Neutrophil (primary cell): Measurements from ENCODE around the gene CCNL1.

Experiments used
- H3K27ac ChIP-seq: fragments of 200-600 bp; sonication (generic); 2 replicates; pipeline ENCODE4 v1.5.1; 2016; ENCODE audit warnings: mild to moderate bottlenecking, moderate library complexity
- H3K27me3 ChIP-seq: fragments of 200-600 bp; sonication (generic); 2 replicates; pipeline ENCODE4 v1.6.0; 2016; ENCODE audit warnings: mild to moderate bottlenecking
- H3K36me3 ChIP-seq: fragments of 200-600 bp; sonication (generic); 2 replicates; pipeline ENCODE4 v1.5.1; 2017
- H3K4me1 ChIP-seq, 2 experiments: fragments of 200-600 bp in 1 of 2; sonication (generic) in 1 of 2; 1 replicate in 1 of 2; 2 replicates in 1 of 2; pipeline versions ENCODE4 v1.5.1 to v1.6.1; 2013 to 2016; ENCODE audit warnings: low read depth in 1 of 2, low read length in 1 of 2, mild to moderate bottlenecking in 1 of 2, moderate library complexity in 1 of 2; ENCODE audit not compliant: control insufficient read depth in 1 of 2, insufficient read depth in 1 of 2
- H3K4me3 ChIP-seq, 2 experiments: fragments of 200-600 bp in 1 of 2; sonication (generic) in 1 of 2; 1 replicate in 1 of 2; 2 replicates in 1 of 2; pipeline ENCODE4 v1.5.1; 2013 to 2016; ENCODE audit warnings: low read depth in 1 of 2, low read length in 1 of 2, mild to moderate bottlenecking in 1 of 2, moderate library complexity in 1 of 2
- H3K9me3 ChIP-seq: fragments of 200-600 bp; sonication (generic); 2 replicates; pipeline ENCODE4 v1.5.1; 2016
- TF ChIP-seq, protein P1 (sequence below): fragments of 200-600 bp; sonication (generic); IDR thresholded peaks from 2 replicates; pipeline ENCODE4 v1.5.1; 2016; ENCODE audit warnings: antibody characterized with exemption

Gene CCNL1

DNA sequence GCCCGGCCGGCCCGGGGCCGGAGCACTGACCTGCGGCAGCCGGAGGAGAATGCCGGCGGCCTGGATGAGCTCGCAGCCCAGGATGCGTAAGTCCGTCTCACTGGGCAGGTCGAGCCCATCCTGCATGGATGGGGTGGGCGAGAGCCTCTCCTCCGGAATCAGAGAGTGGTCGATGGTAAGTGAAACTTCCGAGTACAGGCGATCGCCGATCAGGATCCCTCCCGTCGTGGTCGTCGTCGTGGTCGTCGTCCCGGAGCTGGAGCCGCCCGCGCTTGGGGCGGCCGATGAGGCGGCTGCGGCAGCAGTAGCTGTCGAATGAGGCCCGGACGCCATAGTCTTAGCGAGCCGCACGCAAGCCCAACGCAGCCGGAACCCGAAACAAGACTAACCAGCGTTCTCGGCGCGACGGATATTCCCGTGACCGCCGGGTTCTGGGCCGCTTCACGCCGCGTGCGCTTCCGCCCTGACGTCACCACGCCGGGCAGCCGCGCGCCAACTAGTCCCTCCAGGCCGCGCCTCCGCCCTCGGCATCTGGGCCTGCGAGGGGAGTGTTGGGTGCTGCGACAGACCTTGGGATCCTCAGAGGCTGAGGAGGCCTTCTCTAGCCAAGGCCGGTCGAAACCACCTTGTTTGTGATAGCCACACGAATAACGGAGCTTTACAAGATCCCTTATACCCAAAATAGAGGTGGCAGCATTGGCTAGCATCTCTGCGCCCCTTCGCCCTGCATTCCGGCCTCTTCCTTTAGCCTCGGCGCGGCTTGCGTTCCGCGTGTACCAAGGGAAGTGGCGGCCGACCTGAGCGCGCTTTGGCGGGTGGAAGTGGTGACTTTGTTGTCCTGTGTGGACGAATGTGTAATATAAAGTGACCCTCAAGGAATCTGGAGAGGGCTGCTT lies at the start of gene CCNL1:
TSS of gene CCNL1 (minus strand) at position 386 of the 896 bp plus-strand sequence. CDS start at position 333, 53 bp downstream.
- Histone ChIP-seq H3K4me3 (peak within 1 kb of the TSS; percentile 98), H3K27ac (peak within 1 kb of the TSS; percentile 99), H3K4me1 (peaks cover 60 to 67% of the 10 kb centered on the region in 2 experiments), H3K36me3 (peaks cover 39% of the 10 kb centered on the region), H3K9me3 (no peaks in the 10 kb centered on the region), H3K27me3 (no peaks in the 10 kb centered on the region)
- TF ChIP-seq, protein P1, sequence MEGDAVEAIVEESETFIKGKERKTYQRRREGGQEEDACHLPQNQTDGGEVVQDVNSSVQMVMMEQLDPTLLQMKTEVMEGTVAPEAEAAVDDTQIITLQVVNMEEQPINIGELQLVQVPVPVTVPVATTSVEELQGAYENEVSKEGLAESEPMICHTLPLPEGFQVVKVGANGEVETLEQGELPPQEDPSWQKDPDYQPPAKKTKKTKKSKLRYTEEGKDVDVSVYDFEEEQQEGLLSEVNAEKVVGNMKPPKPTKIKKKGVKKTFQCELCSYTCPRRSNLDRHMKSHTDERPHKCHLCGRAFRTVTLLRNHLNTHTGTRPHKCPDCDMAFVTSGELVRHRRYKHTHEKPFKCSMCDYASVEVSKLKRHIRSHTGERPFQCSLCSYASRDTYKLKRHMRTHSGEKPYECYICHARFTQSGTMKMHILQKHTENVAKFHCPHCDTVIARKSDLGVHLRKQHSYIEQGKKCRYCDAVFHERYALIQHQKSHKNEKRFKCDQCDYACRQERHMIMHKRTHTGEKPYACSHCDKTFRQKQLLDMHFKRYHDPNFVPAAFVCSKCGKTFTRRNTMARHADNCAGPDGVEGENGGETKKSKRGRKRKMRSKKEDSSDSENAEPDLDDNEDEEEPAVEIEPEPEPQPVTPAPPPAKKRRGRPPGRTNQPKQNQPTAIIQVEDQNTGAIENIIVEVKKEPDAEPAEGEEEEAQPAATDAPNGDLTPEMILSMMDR, result peak; percentile 19

DNA sequence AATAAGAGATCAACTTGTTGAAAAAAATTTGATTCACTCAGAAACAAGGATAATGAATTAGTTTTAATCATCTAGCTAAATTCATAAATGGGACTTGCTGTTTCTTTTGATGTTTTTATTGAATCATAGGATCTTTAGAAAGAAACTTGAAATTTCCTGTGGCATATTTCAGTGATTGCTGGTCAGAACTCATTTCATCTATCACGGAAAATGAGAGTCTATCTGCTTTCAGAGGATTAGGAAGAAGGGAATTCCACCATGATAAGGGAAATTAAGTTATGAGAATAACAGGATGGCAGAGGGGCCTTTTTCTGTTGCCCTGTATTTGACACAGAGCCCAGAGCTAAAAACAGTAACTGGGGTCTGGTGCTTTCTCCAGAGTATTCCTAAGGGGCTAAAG lies 44.9 kb upstream of the CCNL1 start:
- H3K9me3 ChIP-seq, result no peaks in the 10 kb centered on the region
- TF ChIP-seq, protein P1, result no peak
- no peaks in the 10 kb centered on the region for H3K27me3 ChIP-seq
- H3K4me1 ChIP-seq, result no peaks in the 10 kb centered on the region
- no peak overlapping the region for H3K4me3 ChIP-seq
- H3K27ac ChIP-seq, result no peak overlapping the region
- no peaks in the 10 kb centered on the region for H3K36me3 ChIP-seq

DNA sequence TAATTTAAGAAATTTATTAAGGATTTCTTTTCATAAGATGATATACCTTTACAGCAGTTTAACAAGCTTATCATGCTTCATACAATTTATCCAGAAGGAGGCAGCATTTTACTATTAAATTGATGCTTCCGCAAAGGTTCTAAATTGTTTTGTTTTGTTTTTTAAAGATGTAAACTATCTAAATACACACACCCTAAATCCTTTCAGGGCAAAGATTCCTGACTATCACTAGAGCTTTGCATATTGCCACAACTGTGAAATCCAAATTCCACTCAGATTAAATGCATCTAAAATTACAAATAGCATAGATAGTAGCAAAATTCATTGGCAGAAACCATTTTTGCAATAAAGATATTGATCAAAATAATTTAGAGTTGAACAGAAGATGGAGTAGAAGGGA lies 44.5 kb upstream of the CCNL1 start:
- H3K27ac ChIP-seq, result no peak overlapping the region
- no peaks in the 10 kb centered on the region for H3K27me3 ChIP-seq
- H3K4me3 ChIP-seq, result no peak overlapping the region
- no peaks in the 10 kb centered on the region for H3K36me3 ChIP-seq
- TF ChIP-seq, protein P1, result no peak
- H3K4me1 ChIP-seq, result no peaks in the 10 kb centered on the region
- no peaks in the 10 kb centered on the region for H3K9me3 ChIP-seq

DNA sequence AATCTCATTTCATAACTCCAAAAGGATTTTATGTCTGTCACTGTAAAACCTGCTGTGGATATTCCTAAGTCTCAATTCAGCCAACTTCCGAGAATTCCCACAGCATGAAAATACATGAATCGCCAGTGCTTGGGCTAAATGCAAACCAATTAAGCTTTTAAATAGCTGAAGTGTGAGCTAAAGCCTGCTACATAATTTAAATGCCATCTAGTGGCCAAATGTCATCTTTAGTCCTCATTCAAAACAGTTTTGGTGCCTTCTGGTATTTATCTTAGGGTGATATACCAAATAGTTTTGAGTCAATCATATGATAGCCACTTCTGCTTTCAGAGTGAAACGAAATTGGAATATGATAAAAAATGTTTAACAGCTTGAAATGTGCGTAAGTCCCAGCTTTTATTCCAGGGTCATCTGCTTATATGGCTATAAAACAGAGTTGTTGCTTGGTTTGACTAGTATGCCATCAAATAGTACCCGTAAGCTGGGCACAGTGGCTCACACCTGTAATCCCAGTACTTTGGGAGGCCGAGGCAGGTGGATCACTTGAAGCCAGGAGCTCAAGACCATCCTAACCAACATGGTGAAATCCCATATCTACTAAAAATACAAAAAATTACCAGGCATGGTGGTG lies 41.8 kb upstream of the CCNL1 start:
- Histone ChIP-seq H3K4me3 (no peak overlapping the region), H3K27me3 (no peaks in the 10 kb centered on the region), H3K9me3 (no peaks in the 10 kb centered on the region), H3K36me3 (no peaks in the 10 kb centered on the region), H3K4me1 (no peaks in the 10 kb centered on the region), H3K27ac (no peak overlapping the region)
- TF ChIP-seq, protein P1, result peak; percentile 21

DNA sequence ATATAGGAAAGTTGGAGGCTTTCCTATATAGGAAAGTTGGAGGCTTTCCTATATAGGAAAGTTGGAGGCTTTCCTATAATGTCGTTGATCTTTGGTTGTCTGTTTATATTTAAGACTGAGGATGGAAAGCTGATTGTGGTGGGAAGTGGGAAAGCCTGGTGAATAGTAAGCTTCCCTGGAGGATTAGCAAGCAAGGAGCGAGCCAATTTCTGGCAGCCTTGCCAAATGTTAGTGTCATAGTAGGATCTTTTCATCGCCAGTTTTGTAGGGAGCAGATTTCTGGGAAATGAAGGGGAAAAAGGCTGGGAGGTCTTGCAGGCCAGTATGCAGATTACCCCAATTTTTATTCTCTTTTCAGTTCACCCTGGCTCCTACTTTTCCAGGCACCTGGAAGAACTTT lies 39.9 kb upstream of the CCNL1 start:
- Histone ChIP-seq H3K27me3 (no peaks in the 10 kb centered on the region), H3K4me1 (no peaks in the 10 kb centered on the region), H3K4me3 (no peak overlapping the region), H3K9me3 (no peaks in the 10 kb centered on the region), H3K27ac (no peak overlapping the region), H3K36me3 (no peaks in the 10 kb centered on the region)
- TF ChIP-seq, protein P1, result no peak
